ENCODE measurements around the gene QDPR. TPM values are rescaled to one million over a fixed set of nuclear protein-coding genes. Genes with fewer than 3 reads are reported as not detected.
"Not testable (repeated sequence)": the region's sequence is repeated elsewhere in the genome, so short reads cannot be mapped to it uniquely, and the experiment has no call there.

The QDPR gene
- total RNA-seq, 2 donors from 2014 or later = 5.8 to 14.8 TPM

GRCh38 chr4:17450269-17450804 is 61.6 kb downstream of the QDPR start:
- H3K36me3 ChIP-seq = no peaks in the 10 kb centered on the region

GRCh38 chr4:17448689-17449088 is 63.2 kb downstream of the QDPR start:
- no peak for TF ChIP-seq CTCF (IDR thresholded peaks at IDR 0.05)
- Histone ChIP-seq H3K27me3 (no peaks in the 10 kb centered on the region), H3K9me3 (no peaks in the 10 kb centered on the region), H3K36me3 (no peaks in the 10 kb centered on the region), H3K4me1 (peaks cover 0 to 3% of the 10 kb centered on the region in 2 donors), H3K4me3 (no peak overlapping the region), H3K27ac (peak overlapping the region in 1 of 2 donors; percentile 26)
- no peak for DNase-seq (ENCODE audit: low spot score)

More at GRCh38 chr4:17450269-17450804, 61.6 kb downstream of the QDPR start:
- Histone ChIP-seq H3K27me3 (no peaks in the 10 kb centered on the region), H3K4me3 (no peak overlapping the region), H3K4me1 (peaks cover 0 to 3% of the 10 kb centered on the region in 2 donors), H3K9me3 (peaks cover 0 to 4% of the 10 kb centered on the region in 2 donors), H3K27ac (no peak overlapping the region)
- TF ChIP-seq CTCF (IDR thresholded peaks at IDR 0.05) = no peak
- no peak for DNase-seq (ENCODE audit: low spot score)

GRCh38 chr4:17447675-17448298 is 64.1 kb downstream of the QDPR start:
- DNase-seq (ENCODE audit: low spot score) = no peak
- Histone ChIP-seq H3K27me3 (no peaks in the 10 kb centered on the region), H3K4me3 (no peak overlapping the region), H3K9me3 (peaks cover 0 to 2% of the 10 kb centered on the region in 2 donors), H3K27ac (no peak overlapping the region), H3K4me1 (peaks cover 0 to 3% of the 10 kb centered on the region in 2 donors), H3K36me3 (no peaks in the 10 kb centered on the region)
- peak; percentile 36 to 70 for TF ChIP-seq CTCF (IDR thresholded peaks at IDR 0.05)

- no peaks in the 10 kb centered on the region for H3K27me3 ChIP-seq
- no peak for DNase-seq (ENCODE audit: low spot score)
- no peak overlapping the region for H3K4me3 ChIP-seq
- peaks cover 0 to 3% of the 10 kb centered on the region in 2 donors for H3K4me1 ChIP-seq
- no peaks in the 10 kb centered on the region for H3K36me3 ChIP-seq
- TF ChIP-seq CTCF (IDR thresholded peaks at IDR 0.05) = no peak
- H3K27ac ChIP-seq = no peak overlapping the region
- H3K9me3 ChIP-seq = peaks cover 0 to 4% of the 10 kb centered on the region in 2 donors
Observed at GRCh38 chr4:17447056-17447455, 64.8 kb downstream of the QDPR start.

- H3K9me3 ChIP-seq; H3K27me3 ChIP-seq; H3K36me3 ChIP-seq; H3K27ac ChIP-seq; H3K4me3 ChIP-seq; H3K4me1 ChIP-seq; DNase-seq (ENCODE audit: low spot score): not testable (repeated sequence)
Observed at GRCh38 chr4:17442477-17442876, 69.4 kb downstream of the QDPR start.

GRCh38 chr4:17437396-17437795 is 74.5 kb downstream of the QDPR start:
- Histone ChIP-seq H3K27me3 (no peaks in the 10 kb centered on the region), H3K27ac (no peak overlapping the region), H3K36me3 (no peaks in the 10 kb centered on the region), H3K4me3 (no peak overlapping the region), H3K9me3 (no peaks in the 10 kb centered on the region), H3K4me1 (no peaks in the 10 kb centered on the region)
- TF ChIP-seq CTCF (IDR thresholded peaks at IDR 0.05) = no peak
- no peak for DNase-seq (ENCODE audit: low spot score)

Measured in right atrium auricular region (tissue), 2 donors.